SK-N-SH (cell line): Measurements from ENCODE around the gene PRDM8. TPM values are rescaled to one million over a fixed set of nuclear protein-coding genes. Genes with fewer than 3 reads are reported as not detected.

Experiments
- CTCF ChIA-PET: fragments of 300-600, 350-600 bp; formaldehyde crosslinking; extraction: SDS; loops from one replicate; lab custom pipeline; 2021; lab: Yijun Ruan, JAX
- POLR2A ChIA-PET: fragments of 350-600 bp; sonication (Branson Sonifier 250); formaldehyde crosslinking; extraction: SDS; loops from one replicate; lab custom pipeline; 2020; ENCODE audit warnings: antibody characterized with exemption, inconsistent platforms; lab: Yijun Ruan, JAX
- DNase-seq: peaks from one replicate; pipeline ENCODE4 v3.0.0; 2012
- H2AFZ ChIP-seq: fragments of 200-600 bp; sonication (generic); 2 replicates; pipeline ENCODE4 v1.8.1; 2016; ENCODE audit warnings: antibody characterized with exemption, mild to moderate bottlenecking, low read depth
- H3F3A ChIP-seq: fragments of 200-600 bp; sonication (generic); replicated peaks from 2 replicates; pipeline ENCODE3; 2016; ENCODE audit warnings: antibody characterized with exemption, mild to moderate bottlenecking; ENCODE audit not compliant: insufficient read depth
- H3K27ac ChIP-seq, 2 experiments: fragments of 200-500 bp in 1 of 2; fragments of 200-600 bp in 1 of 2; sonication (Bioruptor generic) in 1 of 2; sonication (generic), shearing (Covaris generic) in 1 of 2; 2 replicates each; pipeline versions ENCODE4 v1.5.1 to v1.6.1; 2014 to 2016; ENCODE audit warnings: low read depth in 2 of 2, inconsistent platforms in 1 of 2, low read length in 1 of 2, mild to moderate bottlenecking in 1 of 2, mixed read lengths in 1 of 2
- H3K27me3 ChIP-seq: fragments of 200-600 bp; sonication (generic), shearing (Covaris generic); 2 replicates; pipeline ENCODE4 v1.6.1; 2016; ENCODE audit warnings: mixed run types; ENCODE audit not compliant: insufficient read depth
- H3K36me3 ChIP-seq, 2 experiments: fragments of 200-500 bp in 1 of 2; fragments of 200-600 bp in 1 of 2; sonication (Bioruptor generic) in 1 of 2; sonication (generic) in 1 of 2; replicated peaks in 1 of 2; 2 replicates each; pipeline versions ENCODE3 to v1.5.1; 2014 to 2016; ENCODE audit warnings: low read length in 1 of 2, mild to moderate bottlenecking in 1 of 2; ENCODE audit not compliant: insufficient read depth in 2 of 2, control insufficient read depth in 1 of 2
- H3K4me1 ChIP-seq, 2 experiments: fragments of 200-500 bp in 1 of 2; fragments of 200-600 bp in 1 of 2; sonication (Bioruptor generic) in 1 of 2; sonication (generic), shearing (Covaris generic) in 1 of 2; 2 replicates each; pipeline versions ENCODE4 v1.5.1 to v1.6.1; 2014 to 2016; ENCODE audit warnings: low read depth in 1 of 2, low read length in 1 of 2, mixed run types in 1 of 2; ENCODE audit not compliant: insufficient read depth in 2 of 2, control insufficient read depth in 1 of 2
- H3K4me2 ChIP-seq: fragments of 200-600 bp; sonication (generic), shearing (Covaris generic); 2 replicates; pipeline ENCODE4 v1.6.1; 2017; ENCODE audit warnings: mixed run types
- H3K4me3 ChIP-seq, 2 experiments: fragments of 200-500 bp in 1 of 2; fragments of 200-600 bp in 1 of 2; sonication (Bioruptor generic) in 1 of 2; sonication (generic), shearing (Covaris generic) in 1 of 2; 2 replicates each; pipeline versions ENCODE4 v1.5.1 to v1.8.1; 2014 to 2016; ENCODE audit warnings: low read depth in 2 of 2, inconsistent platforms in 1 of 2, low read length in 1 of 2, mild to moderate bottlenecking in 1 of 2, mixed read lengths in 1 of 2, moderate library complexity in 1 of 2
- H3K79me2 ChIP-seq: fragments of 200-600 bp; sonication (generic); 2 replicates; pipeline ENCODE4 v1.8.1; 2017; ENCODE audit warnings: mild to moderate bottlenecking; ENCODE audit not compliant: insufficient read depth
- H3K9ac ChIP-seq: fragments of 200-600 bp; sonication (generic); 2 replicates; pipeline ENCODE4 v1.6.1; 2017; ENCODE audit warnings: mixed run types
- H3K9me2 ChIP-seq: fragments of 200-600 bp; sonication (generic); 2 replicates; pipeline ENCODE4 v1.6.1; 2017; ENCODE audit warnings: mixed run types
- H3K9me3 ChIP-seq: fragments of 200-600 bp; sonication (generic); 2 replicates; pipeline ENCODE4 v1.6.1; 2017; ENCODE audit warnings: mixed run types, mild to moderate bottlenecking, moderate library complexity
- H4K20me1 ChIP-seq: fragments of 200-600 bp; sonication (generic); 2 replicates; pipeline ENCODE4 v1.6.1; 2017; ENCODE audit warnings: mild to moderate bottlenecking, mixed run types; ENCODE audit not compliant: insufficient read depth
- CHD2 ChIP-seq: fragments of 150-350 bp; IDR thresholded peaks from 2 replicates; pipeline ENCODE4 v1.6.1; 2018; ENCODE audit warnings: low read length; ENCODE audit not compliant: partially characterized antibody
- EP300 ChIP-seq, 2 experiments: IDR thresholded peaks; 2 replicates each; pipeline versions ENCODE4 v1.4.0 to v1.6.1; 2012; ENCODE audit warnings: borderline replicate concordance in 1 of 2, low read depth in 1 of 2, low read length in 1 of 2
- FOXJ3 ChIP-seq: sonication (generic); formaldehyde crosslinking; IDR thresholded peaks from 2 replicates; pipeline ENCODE4 v1.5.1; 2020; ENCODE audit warnings: mild to moderate bottlenecking, missing genetic modification reagents
- FOXM1 ChIP-seq: IDR thresholded peaks from 2 replicates; pipeline ENCODE4 v1.4.0; 2012; ENCODE audit warnings: low read depth, mild to moderate bottlenecking
- GATA2 ChIP-seq: sonication (generic); formaldehyde crosslinking; IDR thresholded peaks from 2 replicates; pipeline ENCODE4 v1.5.0; 2020; ENCODE audit warnings: mild to moderate bottlenecking, missing genetic modification reagents
- JUND ChIP-seq: IDR thresholded peaks from 2 replicates; pipeline ENCODE4 v1.4.0; 2012
- MEF2A ChIP-seq: IDR thresholded peaks from 2 replicates; pipeline ENCODE4 v1.4.0; 2012; ENCODE audit warnings: low read depth, borderline replicate concordance
- MXI1 ChIP-seq: IDR thresholded peaks from 2 replicates; pipeline ENCODE4 v1.6.1; 2012; ENCODE audit warnings: mild to moderate bottlenecking, low read depth, low read length, improper control_type of control experiment
- NFIC ChIP-seq: IDR thresholded peaks from 2 replicates; pipeline ENCODE4 v1.4.0; 2012; ENCODE audit warnings: borderline replicate concordance
- POLR2AphosphoS5 ChIP-seq: IDR thresholded peaks from 2 replicates; pipeline ENCODE4 v1.6.1; 2012; ENCODE audit warnings: low read depth, low read length
- RAD21 ChIP-seq: IDR thresholded peaks from 2 replicates; pipeline ENCODE4 v1.6.1; 2012; ENCODE audit warnings: mild to moderate bottlenecking, low read length
- SIN3A ChIP-seq: IDR thresholded peaks from 2 replicates; pipeline ENCODE4 v1.6.1; 2012; ENCODE audit warnings: low read depth, mild to moderate bottlenecking, low read length, moderate library complexity, borderline replicate concordance
- SMC3 ChIP-seq: IDR thresholded peaks from 2 replicates; pipeline ENCODE4 v1.6.1; 2012; ENCODE audit warnings: low read depth, low read length, improper control_type of control experiment
- TAF1 ChIP-seq: IDR thresholded peaks from 2 replicates; pipeline ENCODE4 v1.6.1; 2012; ENCODE audit warnings: low read depth, mild to moderate bottlenecking, low read length, moderate library complexity, borderline replicate concordance
- YY1 ChIP-seq: IDR thresholded peaks from 2 replicates; pipeline ENCODE4 v1.4.0; 2012; ENCODE audit warnings: low read depth, mild to moderate bottlenecking
- WGBS: methylation state at CpG from one replicate; pipeline ENCODE4 v1.1.6; 2017; ENCODE audit warnings: low lambda C conversion rate; 5-methylcytosine and 5-hydroxymethylcytosine counted together
- polyA plus RNA-seq, 3 experiments: library from polyadenylated mRNA; depleted of rRNA; stranded (reverse); fragments of >200 nt; gene quantifications; 2 replicates each; pipeline ENCODE4 v1.2.3, GENCODE V29; 2012
- TF ChIP-seq, protein P1 (sequence below): IDR thresholded peaks from 2 replicates; pipeline ENCODE4; 2012
- TF ChIP-seq, protein P2 (sequence below): IDR thresholded peaks from 2 replicates; pipeline ENCODE4 v1.4.0; 2012; ENCODE audit warnings: low read depth
- TF ChIP-seq, protein P3 (sequence below): IDR thresholded peaks from 2 replicates; pipeline ENCODE4 v1.4.0; 2012; ENCODE audit warnings: low read depth, borderline replicate concordance
- TF ChIP-seq, protein P4 (sequence below): fragments of 150-350 bp; IDR thresholded peaks from 2 replicates; pipeline ENCODE4 v1.6.1; 2017; ENCODE audit warnings: antibody characterized with exemption, low read length, low read depth, borderline replicate concordance
- TF ChIP-seq, protein P5 (sequence below): IDR thresholded peaks from 2 replicates; pipeline ENCODE4 v1.4.0; 2012; ENCODE audit warnings: low read depth, borderline replicate concordance

PRDM8 gene
- polyA plus RNA-seq, 1 of the 3 experiments (the other 2 are of a cell fraction) = 3.5 TPM

DNA sequence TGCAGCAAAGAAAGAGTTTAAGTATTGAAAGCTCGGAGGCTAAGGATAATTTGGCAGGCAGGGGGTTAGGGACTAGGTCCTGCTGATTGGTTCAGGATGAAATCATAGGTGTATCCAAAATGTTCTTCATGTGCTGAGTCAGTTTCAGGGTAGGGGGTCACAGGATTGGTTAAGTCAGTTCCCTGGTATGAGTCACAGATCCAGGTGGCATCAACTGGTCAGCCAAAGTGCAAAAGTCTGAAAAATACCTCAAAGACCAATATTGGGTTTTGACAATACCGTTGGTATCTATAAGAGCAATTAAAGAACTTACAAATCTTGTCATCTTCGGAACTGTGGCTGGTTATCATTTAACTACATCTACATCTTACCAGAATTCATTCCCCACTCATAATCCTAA lies 25.6 kb upstream of the PRDM8 start:
- Histone ChIP-seq H3K36me3 (no peaks in the 10 kb centered on the region), H3K27me3 (no peaks in the 10 kb centered on the region), H4K20me1 (no peaks in the 10 kb centered on the region), H3K9me3 (no peaks in the 10 kb centered on the region), H3F3A (peaks cover 7% of the 10 kb centered on the region), H3K79me2 (no peaks in the 10 kb centered on the region; the same call in 1 of the 2 replicates), H3K4me3 (no peak overlapping the region), H3K9ac (no peak overlapping the region), H3K4me1 (peaks cover 0 to 4% of the 10 kb centered on the region in 2 experiments; a peak in 1 of 4 replicates), H3K9me2 (no peaks in the 10 kb centered on the region), H2AFZ (no peak overlapping the region), H3K27ac (no peak overlapping the region), H3K4me2 (no peak overlapping the region)
- ChIA-PET CTCF (interaction anchor here (0.8 to 1.6 kb wide), 3 partner anchors 11 to 16 kb away, joined by 3 to 4 read pairs (median 4); no protein-coding TSS in a partner anchor), POLR2A (no interaction called here)
- no peak for DNase-seq
- TF ChIP-seq, protein P1, sequence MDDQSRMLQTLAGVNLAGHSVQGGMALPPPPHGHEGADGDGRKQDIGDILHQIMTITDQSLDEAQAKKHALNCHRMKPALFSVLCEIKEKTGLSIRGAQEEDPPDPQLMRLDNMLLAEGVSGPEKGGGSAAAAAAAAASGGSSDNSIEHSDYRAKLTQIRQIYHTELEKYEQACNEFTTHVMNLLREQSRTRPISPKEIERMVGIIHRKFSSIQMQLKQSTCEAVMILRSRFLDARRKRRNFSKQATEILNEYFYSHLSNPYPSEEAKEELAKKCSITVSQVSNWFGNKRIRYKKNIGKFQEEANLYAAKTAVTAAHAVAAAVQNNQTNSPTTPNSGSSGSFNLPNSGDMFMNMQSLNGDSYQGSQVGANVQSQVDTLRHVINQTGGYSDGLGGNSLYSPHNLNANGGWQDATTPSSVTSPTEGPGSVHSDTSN = no peak
- TF ChIP-seq EP300 (IDR thresholded peaks at IDR 0.05; ENCODE audit: borderline replicate concordance in 1 of 2, low read depth in 1 of 2, low read length in 1 of 2) (no peak), SIN3A (no peak), RAD21 (no peak), GATA2 (CRISPR knock-in tag) (no peak), JUND (no peak), NFIC (no peak), MEF2A (no peak), MXI1 (no peak), FOXJ3 (no peak), CHD2 (no peak), FOXM1 (no peak), YY1 (no peak), SMC3 (no peak), TAF1 (no peak), POLR2AphosphoS5 (no peak)
- TF ChIP-seq, protein P2, sequence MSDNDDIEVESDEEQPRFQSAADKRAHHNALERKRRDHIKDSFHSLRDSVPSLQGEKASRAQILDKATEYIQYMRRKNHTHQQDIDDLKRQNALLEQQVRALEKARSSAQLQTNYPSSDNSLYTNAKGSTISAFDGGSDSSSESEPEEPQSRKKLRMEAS = no peak
- TF ChIP-seq, protein P3, sequence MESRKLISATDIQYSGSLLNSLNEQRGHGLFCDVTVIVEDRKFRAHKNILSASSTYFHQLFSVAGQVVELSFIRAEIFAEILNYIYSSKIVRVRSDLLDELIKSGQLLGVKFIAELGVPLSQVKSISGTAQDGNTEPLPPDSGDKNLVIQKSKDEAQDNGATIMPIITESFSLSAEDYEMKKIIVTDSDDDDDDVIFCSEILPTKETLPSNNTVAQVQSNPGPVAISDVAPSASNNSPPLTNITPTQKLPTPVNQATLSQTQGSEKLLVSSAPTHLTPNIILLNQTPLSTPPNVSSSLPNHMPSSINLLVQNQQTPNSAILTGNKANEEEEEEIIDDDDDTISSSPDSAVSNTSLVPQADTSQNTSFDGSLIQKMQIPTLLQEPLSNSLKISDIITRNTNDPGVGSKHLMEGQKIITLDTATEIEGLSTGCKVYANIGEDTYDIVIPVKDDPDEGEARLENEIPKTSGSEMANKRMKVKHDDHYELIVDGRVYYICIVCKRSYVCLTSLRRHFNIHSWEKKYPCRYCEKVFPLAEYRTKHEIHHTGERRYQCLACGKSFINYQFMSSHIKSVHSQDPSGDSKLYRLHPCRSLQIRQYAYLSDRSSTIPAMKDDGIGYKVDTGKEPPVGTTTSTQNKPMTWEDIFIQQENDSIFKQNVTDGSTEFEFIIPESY = no peak
- TF ChIP-seq, protein P4, sequence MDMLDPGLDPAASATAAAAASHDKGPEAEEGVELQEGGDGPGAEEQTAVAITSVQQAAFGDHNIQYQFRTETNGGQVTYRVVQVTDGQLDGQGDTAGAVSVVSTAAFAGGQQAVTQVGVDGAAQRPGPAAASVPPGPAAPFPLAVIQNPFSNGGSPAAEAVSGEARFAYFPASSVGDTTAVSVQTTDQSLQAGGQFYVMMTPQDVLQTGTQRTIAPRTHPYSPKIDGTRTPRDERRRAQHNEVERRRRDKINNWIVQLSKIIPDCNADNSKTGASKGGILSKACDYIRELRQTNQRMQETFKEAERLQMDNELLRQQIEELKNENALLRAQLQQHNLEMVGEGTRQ = no peak
- TF ChIP-seq, protein P5, sequence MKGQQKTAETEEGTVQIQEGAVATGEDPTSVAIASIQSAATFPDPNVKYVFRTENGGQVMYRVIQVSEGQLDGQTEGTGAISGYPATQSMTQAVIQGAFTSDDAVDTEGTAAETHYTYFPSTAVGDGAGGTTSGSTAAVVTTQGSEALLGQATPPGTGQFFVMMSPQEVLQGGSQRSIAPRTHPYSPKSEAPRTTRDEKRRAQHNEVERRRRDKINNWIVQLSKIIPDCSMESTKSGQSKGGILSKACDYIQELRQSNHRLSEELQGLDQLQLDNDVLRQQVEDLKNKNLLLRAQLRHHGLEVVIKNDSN = no peak
- 83% methylated on average over 3 of the region's 3 CpGs for WGBS
